H54 (cell line): ENCODE data around the gene PNMT.
A peak's percentile ranks its signal among the peaks of the same experiment; 100 is the strongest.

Experiments
- DNase-seq: peaks from one replicate; pipeline ENCODE4 v3.0.0; 2011; ENCODE audit warnings: low spot score, mixed read lengths; ENCODE audit not compliant: insufficient read length
- FAIRE-seq: peaks from 3 replicates; lab custom pipeline; 2011; peaks lifted over from hg19 to GRCh38; lab: Jason Lieb, UNC
- POLR2A ChIP-seq: IDR thresholded peaks from 2 replicates; pipeline ENCODE4 v1.6.1; 2011; ENCODE audit warnings: low read depth, mild to moderate bottlenecking, low read length

The PNMT gene

DNA sequence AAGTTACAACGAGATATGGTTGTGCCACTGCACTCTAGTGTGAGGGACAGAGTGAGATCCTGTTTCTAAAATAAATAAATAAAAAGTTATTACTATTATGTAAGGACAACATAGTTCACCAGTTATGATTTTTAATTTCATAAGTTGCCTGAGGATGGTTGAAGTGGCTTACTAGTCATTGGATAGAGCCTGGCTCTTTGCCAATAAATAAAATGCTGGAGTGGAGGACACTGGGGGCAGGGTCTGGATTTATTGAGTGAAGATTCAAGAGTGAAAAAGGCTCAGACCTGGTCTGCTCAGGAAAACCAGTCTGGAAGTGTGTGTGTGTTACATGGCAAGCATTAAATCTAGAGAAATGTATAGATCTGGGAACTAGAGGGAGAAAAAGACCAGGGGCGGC is 29.2 kb upstream of the PNMT start:
- no peak for TF ChIP-seq POLR2A
- FAIRE-seq (no peak), DNase-seq (no peak)

DNA sequence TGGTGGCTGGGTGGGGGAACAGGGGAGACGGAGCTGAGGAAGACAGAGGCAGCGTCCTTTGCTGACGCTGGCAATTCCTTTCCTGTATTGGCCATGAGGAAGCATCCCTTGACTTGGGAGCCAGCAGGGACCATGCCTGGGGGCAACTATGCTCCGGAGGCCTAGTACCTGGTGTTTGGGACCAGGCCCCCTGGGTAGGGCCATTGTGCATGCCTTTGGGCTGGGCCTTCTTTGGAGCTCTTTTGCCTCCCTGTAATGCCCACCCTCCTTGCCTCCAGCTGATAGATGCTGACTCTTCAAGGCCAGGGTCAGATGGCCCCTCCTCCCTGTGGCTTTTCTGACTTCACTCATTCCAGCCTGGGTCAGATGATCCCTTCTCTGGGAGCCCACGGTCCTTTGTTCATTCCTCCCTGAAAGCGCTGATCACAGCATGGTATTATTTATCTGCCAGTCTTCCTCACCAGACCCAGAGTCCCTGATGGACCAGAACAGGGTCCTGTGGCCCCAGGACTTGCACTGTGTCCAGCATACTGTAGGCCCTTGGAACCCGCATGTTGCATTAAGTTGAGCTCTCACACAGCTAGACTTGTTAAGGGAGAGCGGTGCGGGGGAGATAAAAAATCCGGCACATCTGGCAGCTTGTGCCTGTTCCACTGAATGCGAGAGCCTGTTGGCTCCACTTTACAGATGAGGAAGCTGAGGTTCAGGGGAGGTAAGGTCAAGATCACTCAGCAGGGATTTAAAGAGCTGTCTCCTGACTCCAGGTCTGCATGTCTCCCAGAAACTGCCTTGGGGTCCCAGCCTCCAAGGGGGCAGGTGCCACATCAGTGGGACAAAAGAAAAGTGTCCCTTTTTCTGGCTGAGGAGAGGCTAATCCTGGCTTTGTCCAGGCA is 28.4 kb upstream of the PNMT start:
- no peak for FAIRE-seq
- TF ChIP-seq POLR2A = no peak
- DNase-seq = no peak

DNA sequence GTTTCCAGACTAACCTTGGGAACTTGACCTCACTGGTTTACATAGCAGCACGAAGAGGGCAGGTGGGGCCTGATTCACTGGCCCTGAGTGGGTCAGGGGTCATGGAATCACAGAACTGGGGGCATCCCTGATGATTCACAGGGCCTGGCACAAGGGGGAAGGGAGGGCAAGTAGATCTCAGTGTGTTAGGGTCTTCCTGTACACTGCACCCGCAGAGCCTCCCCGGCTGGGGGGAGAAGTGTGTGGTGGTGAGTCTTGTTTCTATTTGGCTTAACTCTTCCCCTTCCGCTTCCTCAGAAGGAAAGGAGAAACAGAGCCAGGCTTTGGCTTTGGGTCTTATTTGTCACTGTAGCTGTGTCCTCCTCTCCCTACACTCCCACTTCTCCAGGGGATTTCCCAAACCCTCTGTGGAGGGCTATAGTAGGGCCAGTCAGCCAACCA is 27.6 kb upstream of the PNMT start:
- DNase-seq = no peak
- FAIRE-seq = no peak
- TF ChIP-seq POLR2A = no peak

DNA sequence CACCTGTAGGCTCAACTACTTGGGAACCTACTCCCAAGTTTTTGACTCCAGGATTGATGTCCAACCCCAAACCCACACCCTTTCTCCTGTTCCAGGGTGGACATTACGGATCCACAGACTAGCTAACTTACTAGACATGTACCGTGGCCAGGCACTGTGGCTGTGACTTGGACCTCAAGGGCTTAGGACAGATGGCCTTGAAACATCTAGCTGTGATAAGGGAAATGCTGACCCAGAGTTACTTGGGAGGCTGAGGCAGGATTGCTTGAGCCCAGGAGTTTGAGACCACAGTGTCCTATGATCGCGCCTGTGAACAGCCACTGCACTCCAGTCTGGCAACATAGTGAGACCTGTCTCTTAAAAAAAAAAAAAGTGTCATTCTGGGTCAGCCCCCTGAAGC is 27.2 kb upstream of the PNMT start:
- FAIRE-seq (no peak), DNase-seq (no peak)
- no peak for TF ChIP-seq POLR2A

DNA sequence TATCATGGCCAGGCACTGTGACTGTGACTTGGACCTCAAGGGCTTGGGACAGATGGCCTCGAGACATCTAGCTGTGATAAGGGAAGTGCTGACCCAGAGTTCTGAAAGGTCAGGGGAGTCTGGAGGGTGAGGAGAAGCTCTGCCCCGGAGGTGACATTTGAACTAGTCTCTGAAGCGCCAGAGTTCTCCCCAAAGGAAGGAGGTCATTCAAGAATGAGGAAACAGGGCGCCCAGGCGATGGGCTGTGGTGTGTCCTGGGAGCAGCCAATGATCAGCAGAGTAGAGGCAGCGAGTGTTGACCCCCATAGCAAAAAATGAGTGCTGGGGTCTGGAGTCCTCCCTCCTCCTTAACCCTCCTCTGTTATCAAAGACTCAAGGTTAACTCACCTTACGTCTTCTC is 26.4 kb upstream of the PNMT start:
- FAIRE-seq (no peak), DNase-seq (no peak)
- TF ChIP-seq POLR2A = no peak

DNA sequence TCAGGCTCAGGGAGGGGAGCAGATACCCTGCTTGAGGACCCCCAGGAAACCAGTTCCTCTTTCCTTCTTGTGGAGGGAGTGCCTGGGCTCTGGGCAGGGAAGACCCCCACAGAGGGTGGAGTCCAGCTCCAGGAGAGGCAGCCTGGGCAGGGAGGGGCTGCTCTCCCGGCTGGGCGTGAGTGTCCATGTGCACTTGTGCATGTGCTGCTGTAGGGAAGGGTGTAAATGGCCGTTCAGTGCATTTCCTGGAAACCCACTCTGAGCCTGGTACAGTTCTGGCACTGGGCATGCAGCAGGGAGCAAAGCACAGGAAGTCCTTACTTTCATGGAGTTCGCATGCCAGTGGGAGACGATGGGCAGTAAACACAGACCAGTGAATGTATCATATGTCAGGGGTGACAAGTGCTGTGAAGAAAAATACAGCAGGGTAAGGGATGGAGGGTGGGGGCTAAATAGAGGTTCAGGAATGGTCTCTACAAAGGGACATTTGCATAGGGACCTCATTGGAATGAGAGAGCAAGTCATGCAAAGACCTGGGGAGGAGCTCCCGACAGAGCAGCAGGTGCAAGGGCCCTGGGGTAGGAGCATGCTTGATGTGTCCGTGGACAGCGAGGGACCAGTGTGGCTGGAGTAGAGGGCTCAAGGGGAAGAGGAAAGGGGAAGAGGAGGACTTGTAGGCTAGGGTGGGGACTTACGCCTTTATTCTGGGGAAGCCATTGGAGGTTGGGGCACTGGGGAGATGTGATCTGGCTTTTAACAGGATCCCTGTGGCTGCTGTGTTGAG is 25.8 kb upstream of the PNMT start:
- DNase-seq (no peak), FAIRE-seq (no peak)
- TF ChIP-seq POLR2A = no peak

DNA sequence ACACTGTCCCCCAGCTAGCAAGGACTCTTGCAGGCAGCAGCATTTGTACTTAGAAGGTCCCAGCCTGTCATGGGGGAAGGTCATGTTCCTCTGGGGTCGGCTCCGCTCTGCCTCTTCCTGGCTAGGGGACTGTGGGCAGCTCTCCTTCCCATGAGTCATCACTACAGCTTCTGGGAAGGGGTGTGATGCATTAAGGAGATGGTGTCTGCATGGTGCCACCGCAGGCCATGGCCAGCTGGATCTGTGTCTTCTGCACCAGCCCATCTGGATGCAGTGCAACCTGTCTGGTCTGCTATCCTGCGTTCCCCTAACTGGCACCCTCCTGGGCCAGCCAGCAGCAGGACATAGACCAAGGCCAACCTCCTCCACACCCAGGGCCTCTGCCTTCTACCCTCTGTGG is 25.0 kb upstream of the PNMT start:
- DNase-seq = peak; percentile 49
- no peak for FAIRE-seq
- no peak for TF ChIP-seq POLR2A

DNA sequence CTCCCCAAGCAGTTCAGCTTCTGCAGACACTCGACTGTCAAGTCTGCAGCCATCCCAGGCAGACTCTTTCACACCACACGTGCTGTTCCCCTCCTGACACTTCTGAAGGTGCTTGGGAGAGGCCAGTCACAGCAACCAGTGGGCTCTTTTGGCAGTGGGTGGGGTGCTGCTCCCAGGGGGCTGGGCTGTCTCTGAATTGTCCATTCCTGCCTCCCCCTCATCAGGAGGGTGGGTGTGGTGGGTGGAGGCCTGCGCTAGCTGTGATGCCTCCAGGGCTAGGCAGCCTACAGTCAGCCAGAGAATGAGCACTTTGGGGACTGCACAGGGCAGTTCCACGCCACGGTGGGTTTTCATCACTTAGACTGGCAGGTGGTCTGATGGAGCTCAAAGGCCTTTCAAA is 21.0 kb upstream of the PNMT start:
- no peak for TF ChIP-seq POLR2A
- DNase-seq (no peak), FAIRE-seq (no peak)

DNA sequence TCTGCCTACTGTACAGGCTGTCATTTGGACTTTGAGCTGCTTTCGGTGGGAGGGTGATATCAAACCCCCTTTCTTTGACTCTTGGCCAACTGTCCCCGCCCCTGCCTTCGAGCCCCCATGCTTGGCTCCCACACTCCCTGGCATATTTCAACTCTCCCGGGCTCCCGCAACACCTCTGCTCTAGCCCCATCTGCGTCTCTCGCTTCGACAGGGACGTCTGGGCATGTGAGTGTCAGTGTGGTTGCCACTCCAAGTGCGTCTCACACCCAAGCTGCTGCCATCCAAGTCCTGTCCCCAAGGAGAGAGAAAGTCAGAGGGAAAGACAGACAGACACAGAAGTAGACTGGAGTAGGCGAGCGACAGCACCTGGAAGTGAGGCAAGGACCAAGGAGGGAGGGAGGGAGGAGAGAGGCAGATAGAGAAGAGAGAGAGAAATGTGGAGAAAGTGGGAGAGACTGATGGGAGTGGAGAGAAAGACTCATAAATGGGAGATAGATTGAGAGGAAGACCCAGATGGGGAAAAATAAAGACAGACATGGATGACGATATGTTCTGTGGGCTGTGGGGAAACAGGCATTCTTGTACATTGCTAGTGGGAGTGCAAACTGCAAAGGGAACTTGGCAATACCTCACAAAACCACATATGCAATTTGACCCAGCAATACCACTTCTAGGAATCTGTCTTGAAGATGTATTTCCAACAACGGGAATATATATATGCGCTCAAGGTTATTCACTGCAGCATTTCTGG is 19.5 kb upstream of the PNMT start:
- no peak for FAIRE-seq
- TF ChIP-seq POLR2A = no peak
- no peak for DNase-seq

DNA sequence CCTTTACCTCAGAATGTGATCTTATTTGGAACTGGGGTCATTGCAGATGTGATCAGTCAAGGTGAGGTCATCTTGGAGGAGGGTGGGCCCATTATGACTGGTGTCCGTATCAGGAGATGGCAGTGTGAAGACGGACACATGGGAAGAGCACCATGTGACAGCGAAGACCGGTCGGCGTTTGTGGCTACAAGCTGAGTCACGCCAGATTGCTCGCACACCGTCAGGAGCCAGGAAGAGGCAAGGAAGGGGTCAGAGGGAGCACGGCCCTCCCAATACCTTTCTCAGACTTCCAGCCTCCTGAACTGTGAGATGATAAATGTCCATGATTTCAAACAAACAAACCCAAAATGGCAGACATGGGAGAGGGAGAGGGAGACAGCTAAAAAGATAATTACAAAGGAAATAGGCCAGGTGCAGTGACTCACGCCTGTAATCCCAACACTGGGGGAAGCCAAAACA is 18.1 kb upstream of the PNMT start:
- DNase-seq (no peak), FAIRE-seq (no peak)
- TF ChIP-seq POLR2A = no peak

DNA sequence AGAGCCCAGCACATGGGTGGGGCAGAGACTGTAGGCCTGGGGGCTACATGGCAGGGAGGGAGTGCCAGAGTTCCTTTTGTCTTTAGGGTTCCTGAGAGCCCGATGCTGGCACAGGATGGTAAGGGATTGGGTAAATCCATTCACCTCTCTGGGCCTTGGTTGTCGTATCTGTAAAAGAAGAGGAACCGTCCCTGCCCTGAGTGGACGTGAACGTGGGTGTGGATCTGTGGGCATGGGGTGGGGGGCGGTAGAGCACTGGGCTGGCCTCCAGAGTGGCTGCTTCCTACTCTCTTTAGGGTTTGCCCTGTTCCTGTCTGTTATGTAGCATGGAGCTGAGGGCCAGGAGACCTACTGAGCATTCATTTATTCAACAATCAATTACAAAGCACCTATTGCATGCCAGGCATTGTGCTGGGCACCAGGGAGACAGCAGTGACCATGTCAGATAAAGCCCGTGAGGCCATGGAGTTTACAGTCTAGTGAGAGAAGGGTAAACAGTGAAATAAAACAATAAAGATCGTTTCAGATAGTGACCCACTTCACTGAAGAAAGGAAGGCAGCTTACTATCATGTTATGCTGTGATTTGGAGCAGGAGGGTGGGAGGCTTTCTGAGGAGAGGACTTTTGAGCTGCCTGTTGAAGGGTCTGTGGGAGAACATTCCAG is 16.2 kb upstream of the PNMT start:
- DNase-seq (no peak), FAIRE-seq (no peak)
- TF ChIP-seq POLR2A = no peak

DNA sequence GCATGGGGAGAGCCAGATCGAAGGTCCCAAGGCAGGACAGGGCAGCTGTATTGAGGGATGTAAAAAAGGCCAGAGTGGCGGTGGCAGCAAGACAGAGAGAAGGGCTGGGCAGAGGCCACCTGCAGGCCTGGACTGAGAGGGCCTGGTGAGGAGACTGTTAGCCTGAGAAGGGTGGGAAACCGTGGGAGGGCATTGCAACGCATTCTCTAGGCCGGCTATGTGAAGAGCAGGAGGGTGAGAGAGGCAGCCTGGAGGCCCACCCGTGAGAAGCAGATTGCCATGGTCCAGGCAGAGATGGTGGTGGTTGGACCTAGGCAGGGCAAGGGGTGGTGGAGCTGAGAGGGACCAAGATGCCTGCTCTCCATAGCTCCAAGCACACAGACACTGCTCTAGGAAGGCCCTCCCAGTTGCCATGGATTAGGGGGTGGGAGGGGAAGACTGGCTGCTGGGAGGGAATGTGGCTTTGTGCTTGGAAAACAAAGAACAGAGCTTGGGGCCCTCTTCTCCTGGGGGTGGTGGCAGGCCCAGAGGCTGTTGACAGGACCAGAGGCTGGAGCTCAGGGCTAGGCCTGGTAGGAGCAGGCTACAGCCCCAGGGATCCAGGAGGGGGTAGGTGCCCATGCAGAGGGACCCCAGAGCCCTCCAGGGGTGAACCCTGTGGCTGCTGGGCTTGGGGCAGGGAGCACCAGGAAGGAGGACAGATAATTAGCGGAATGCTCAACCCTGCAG is 15.5 kb upstream of the PNMT start:
- FAIRE-seq (no peak), DNase-seq (no peak)
- no peak for TF ChIP-seq POLR2A

DNA sequence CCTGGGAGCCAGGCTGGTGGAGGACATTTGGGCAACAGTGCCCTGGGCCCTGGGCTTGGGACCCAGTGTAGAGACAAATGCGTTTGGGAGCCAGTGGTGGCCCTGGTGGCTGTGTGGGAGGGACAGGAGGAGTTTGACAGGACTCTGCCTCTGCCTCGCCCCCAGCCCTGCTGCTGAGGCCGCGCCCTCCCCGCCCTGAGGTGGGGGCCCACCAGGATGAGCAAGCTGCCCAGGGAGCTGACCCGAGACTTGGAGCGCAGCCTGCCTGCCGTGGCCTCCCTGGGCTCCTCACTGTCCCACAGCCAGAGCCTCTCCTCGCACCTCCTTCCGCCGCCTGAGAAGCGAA is 15.0 kb upstream of the PNMT start:
- TF ChIP-seq POLR2A = no peak
- no peak for DNase-seq
- FAIRE-seq = no peak
